Natural killer cell treated with Interleukin-12 subunit alpha and Interleukin-12 subunit beta and Interleukin-15 and Interleukin-18, amount 100 ng/mL, for 72 hours (primary cell): ENCODE results near the gene CD63. TPM values are rescaled to one million over a fixed set of nuclear protein-coding genes. Genes with fewer than 3 reads are reported as not detected.
"Not testable (repeated sequence)": the region's sequence is repeated elsewhere in the genome, so short reads cannot be mapped to it uniquely, and the experiment has no call there.

Source experiments
- ATAC-seq, 2 donors: fragments of 150-1000 bp; cut with Tn5 transposase in 1 of 2; sonication (Bioruptor Pico), chemical (Tn5 transposase) in 1 of 2; 2 replicates each; pipeline ENCODE4 v1.10.0; 2021
- DNase-seq: peaks from one replicate; pipeline ENCODE4 v3.0.0; 2022; ENCODE audit warnings: low spot score
- H3K27ac Mint-ChIP-seq, 2 donors: 1 replicate in 1 of 2; 2 replicates in 1 of 2; pipeline ENCODE4 v1.8.0; 2022; ENCODE audit warnings: mixed read lengths in 2 of 2, mild to moderate bottlenecking in 1 of 2, moderate library complexity in 1 of 2
- H3K27me3 Mint-ChIP-seq, 2 donors: 1 replicate in 1 of 2; 2 replicates in 1 of 2; pipeline ENCODE4 v1.8.0; 2022; ENCODE audit warnings: mixed read lengths in 2 of 2
- H3K36me3 Mint-ChIP-seq: one replicate; pipeline ENCODE4 v1.8.0; 2022; ENCODE audit warnings: mixed read lengths
- H3K4me1 Mint-ChIP-seq, 2 donors: 1 replicate in 1 of 2; 2 replicates in 1 of 2; pipeline ENCODE4 v1.8.0; 2022; ENCODE audit warnings: low read depth in 2 of 2, mixed read lengths in 2 of 2, mild to moderate bottlenecking in 1 of 2
- H3K4me3 Mint-ChIP-seq: one replicate; pipeline ENCODE4 v1.8.0; 2022; ENCODE audit warnings: mixed read lengths
- H3K9me3 Mint-ChIP-seq: 2 replicates; pipeline ENCODE4 v1.8.0; 2022; ENCODE audit warnings: mixed read lengths
- total RNA-seq, 2 donors: library from RNA; stranded (reverse); gene quantifications; one replicate each; pipeline ENCODE4 v1.2.3, GENCODE V29; 2022

The CD63 gene
- 100 to 1,000 TPM; 263 to 327 TPM for total RNA-seq

- no peaks in the 10 kb centered on the region for H3K9me3 Mint-ChIP-seq
- H3K4me1 Mint-ChIP-seq: peaks cover 46 to 49% of the 10 kb centered on the region in 2 donors
- DNase-seq (peak; percentile 90), ATAC-seq (peak; percentile 81 to 89)
- H3K36me3 Mint-ChIP-seq: no peaks in the 10 kb centered on the region
- peak within 1 kb of the TSS; percentile 96 to 99 for H3K27ac Mint-ChIP-seq
- H3K4me3 Mint-ChIP-seq: peak within 1 kb of the TSS; percentile 92
- no peaks in the 10 kb centered on the region for H3K27me3 Mint-ChIP-seq
Observed at GRCh38 chr12:55728939-55729818, at the start of gene CD63. Gene CD63, minus strand, starts transcription at chr12:55729009. Its CDS starts 668 bp downstream, at chr12:55728341.

GRCh38 chr12:55777856-55778255 lies 49.0 kb upstream of the CD63 start:
- DNase-seq (no peak), ATAC-seq (no peak)
- H3K4me1 Mint-ChIP-seq: peaks cover 12 to 14% of the 10 kb centered on the region in 2 donors
- H3K27ac Mint-ChIP-seq: peak overlapping the region in 1 of 2 donors; percentile 21
- H3K4me3 Mint-ChIP-seq: no peak overlapping the region
- H3K27me3 Mint-ChIP-seq: no peaks in the 10 kb centered on the region
- peaks cover 12% of the 10 kb centered on the region for H3K36me3 Mint-ChIP-seq
- H3K9me3 Mint-ChIP-seq: no peaks in the 10 kb centered on the region

GRCh38 chr12:55771736-55772135 lies 42.9 kb upstream of the CD63 start:
- Mint-ChIP-seq H3K27me3 (no peaks in the 10 kb centered on the region), H3K4me3 (no peak overlapping the region), H3K4me1 (peaks cover 15 to 20% of the 10 kb centered on the region in 2 donors), H3K27ac (peak overlapping the region; percentile 4 to 24), H3K36me3 (peaks cover 6% of the 10 kb centered on the region), H3K9me3 (no peaks in the 10 kb centered on the region)
- no peak for ATAC-seq
- no peak for DNase-seq

GRCh38 chr12:55767156-55767555 lies 38.3 kb upstream of the CD63 start:
- no peak for DNase-seq
- Mint-ChIP-seq H3K4me3 (no peak overlapping the region), H3K27ac (no peak overlapping the region), H3K4me1 (peaks cover 3 to 14% of the 10 kb centered on the region in 2 donors), H3K36me3 (peaks cover 6% of the 10 kb centered on the region), H3K9me3 (no peaks in the 10 kb centered on the region), H3K27me3 (no peaks in the 10 kb centered on the region)
- ATAC-seq: no peak

GRCh38 chr12:55765736-55766290 lies 37.0 kb upstream of the CD63 start:
- no peak for DNase-seq
- ATAC-seq: no peak
- peaks cover 13% of the 10 kb centered on the region for H3K36me3 Mint-ChIP-seq
- no peaks in the 10 kb centered on the region for H3K9me3 Mint-ChIP-seq
- H3K4me1 Mint-ChIP-seq: peaks cover 6 to 7% of the 10 kb centered on the region in 2 donors
- no peak overlapping the region for H3K4me3 Mint-ChIP-seq
- H3K27me3 Mint-ChIP-seq: no peaks in the 10 kb centered on the region
- H3K27ac Mint-ChIP-seq: no peak overlapping the region

GRCh38 chr12:55762646-55763045 lies 33.8 kb upstream of the CD63 start:
- no peak for DNase-seq
- Mint-ChIP-seq H3K9me3 (no peaks in the 10 kb centered on the region), H3K36me3 (peaks cover 17% of the 10 kb centered on the region), H3K27ac (no peak overlapping the region), H3K27me3 (no peaks in the 10 kb centered on the region), H3K4me3 (no peak overlapping the region), H3K4me1 (peaks cover 3 to 7% of the 10 kb centered on the region in 2 donors)
- ATAC-seq: no peak

GRCh38 chr12:55760663-55761062 lies 31.9 kb upstream of the CD63 start:
- H3K36me3 Mint-ChIP-seq: peaks cover 32% of the 10 kb centered on the region
- no peaks in the 10 kb centered on the region for H3K9me3 Mint-ChIP-seq
- peak overlapping the region in 1 of 2 donors; percentile 27 for H3K27ac Mint-ChIP-seq
- ATAC-seq (peak in 1 of 2 donors; percentile 87), DNase-seq (no peak)
- H3K27me3 Mint-ChIP-seq: no peaks in the 10 kb centered on the region
- peak overlapping the region; percentile 21 for H3K4me3 Mint-ChIP-seq
- H3K4me1 Mint-ChIP-seq: peaks cover 3 to 7% of the 10 kb centered on the region in 2 donors

- H3K9me3 Mint-ChIP-seq, H3K4me3 Mint-ChIP-seq, DNase-seq, H3K27ac Mint-ChIP-seq, ATAC-seq, H3K4me1 Mint-ChIP-seq, H3K27me3 Mint-ChIP-seq: not testable (repeated sequence)
- H3K36me3 Mint-ChIP-seq: peaks cover 37% of the 10 kb centered on the region
Observed at GRCh38 chr12:55758575-55758974, 29.8 kb upstream of the CD63 start.

GRCh38 chr12:55757701-55758100 lies 28.9 kb upstream of the CD63 start:
- peaks cover 6 to 7% of the 10 kb centered on the region in 2 donors for H3K4me1 Mint-ChIP-seq
- ATAC-seq (no peak), DNase-seq (no peak)
- H3K27me3 Mint-ChIP-seq: no peaks in the 10 kb centered on the region
- H3K36me3 Mint-ChIP-seq: peaks cover 37% of the 10 kb centered on the region
- H3K27ac Mint-ChIP-seq: peak overlapping the region; percentile 19 to 45
- H3K9me3 Mint-ChIP-seq: no peaks in the 10 kb centered on the region
- no peak overlapping the region for H3K4me3 Mint-ChIP-seq

GRCh38 chr12:55755246-55755645 lies 26.4 kb upstream of the CD63 start:
- H3K4me3 Mint-ChIP-seq: no peak overlapping the region
- peaks cover 0 to 6% of the 10 kb centered on the region in 2 donors for H3K4me1 Mint-ChIP-seq
- peaks cover 25% of the 10 kb centered on the region for H3K36me3 Mint-ChIP-seq
- ATAC-seq (no peak), DNase-seq (no peak)
- H3K27ac Mint-ChIP-seq: peak overlapping the region; percentile 2 to 34
- H3K9me3 Mint-ChIP-seq: no peaks in the 10 kb centered on the region
- no peaks in the 10 kb centered on the region for H3K27me3 Mint-ChIP-seq

GRCh38 chr12:55748230-55748993 lies 19.6 kb upstream of the CD63 start:
- no peak overlapping the region for H3K4me3 Mint-ChIP-seq
- no peak overlapping the region for H3K27ac Mint-ChIP-seq
- ATAC-seq: no peak

GRCh38 chr12:55746913-55747231 lies 18.1 kb upstream of the CD63 start:
- Mint-ChIP-seq H3K9me3 (no peaks in the 10 kb centered on the region), H3K27ac (no peak overlapping the region), H3K4me3 (no peak overlapping the region), H3K4me1 (peaks cover 22 to 41% of the 10 kb centered on the region in 2 donors), H3K27me3 (no peaks in the 10 kb centered on the region), H3K36me3 (no peaks in the 10 kb centered on the region)
- ATAC-seq (no peak), DNase-seq (no peak)

More at GRCh38 chr12:55748230-55748993, 19.6 kb upstream of the CD63 start:
- no peaks in the 10 kb centered on the region for H3K27me3 Mint-ChIP-seq
- DNase-seq: no peak
- H3K4me1 Mint-ChIP-seq: peaks cover 13 to 30% of the 10 kb centered on the region in 2 donors
- H3K9me3 Mint-ChIP-seq: no peaks in the 10 kb centered on the region
- H3K36me3 Mint-ChIP-seq: no peaks in the 10 kb centered on the region

- H3K9me3 Mint-ChIP-seq: no peaks in the 10 kb centered on the region
- DNase-seq: no peak
- H3K27me3 Mint-ChIP-seq: no peaks in the 10 kb centered on the region
- ATAC-seq: no peak
- peak overlapping the region; percentile 31 for H3K4me3 Mint-ChIP-seq
- H3K36me3 Mint-ChIP-seq: no peaks in the 10 kb centered on the region
- peak overlapping the region; percentile 2 to 11 for H3K27ac Mint-ChIP-seq
- peaks cover 25 to 44% of the 10 kb centered on the region in 2 donors for H3K4me1 Mint-ChIP-seq
Observed at GRCh38 chr12:55746174-55746912, 17.5 kb upstream of the CD63 start.
